Activated CD4-positive, alpha-beta T cell treated with anti-CD3 and anti-CD28 coated beads, Interleukin-2, amount 10 ng/mL, durations not matched to agents 7 days and 5 days (primary cell): ENCODE data around the gene ELFN1. TPM values are rescaled to one million over a fixed set of nuclear protein-coding genes. Genes with fewer than 3 reads are reported as not detected.

Source experiments
- CTCF ChIA-PET: fragments of 350-600 bp; sonication (Branson Sonifier 250); formaldehyde crosslinking; loops from one replicate; lab custom pipeline; 2021; ENCODE audit warnings: antibody characterized with exemption; lab: Charles Lee
- POLR2A ChIA-PET: fragments of 350-600 bp; sonication (Branson Sonifier 250); formaldehyde crosslinking; loops from one replicate; lab custom pipeline; 2021; ENCODE audit warnings: antibody characterized with exemption; lab: Charles Lee
- DNase-seq: peaks from one replicate; pipeline ENCODE4 v3.0.0-alpha.2; 2020
- H3K27ac Mint-ChIP-seq: one replicate; pipeline ENCODE4 v1.8.0; 2021; ENCODE audit warnings: mild to moderate bottlenecking, moderate library complexity, mixed read lengths
- H3K27me3 Mint-ChIP-seq: one replicate; pipeline ENCODE4 v1.8.0; 2021; ENCODE audit warnings: mixed read lengths
- H3K36me3 Mint-ChIP-seq: one replicate; pipeline ENCODE4 v1.8.0; 2021; ENCODE audit warnings: low read depth, mixed read lengths
- H3K4me1 Mint-ChIP-seq: one replicate; pipeline ENCODE4 v1.8.0; 2021; ENCODE audit warnings: mixed read lengths
- H3K4me3 Mint-ChIP-seq: one replicate; pipeline ENCODE4 v1.8.0; 2021; ENCODE audit warnings: mild to moderate bottlenecking, moderate library complexity, mixed read lengths
- H3K9me3 Mint-ChIP-seq: one replicate; pipeline ENCODE4 v1.8.0; 2021; ENCODE audit warnings: mixed read lengths
- total RNA-seq, 2 experiments: library from RNA; stranded (reverse); gene quantifications; one replicate each; pipeline ENCODE4 v1.2.3, GENCODE V29; 2021

ELFN1 gene
- total RNA-seq, 2 experiments from 2014 or later, result 0.07 TPM; not detected in 1

DNA sequence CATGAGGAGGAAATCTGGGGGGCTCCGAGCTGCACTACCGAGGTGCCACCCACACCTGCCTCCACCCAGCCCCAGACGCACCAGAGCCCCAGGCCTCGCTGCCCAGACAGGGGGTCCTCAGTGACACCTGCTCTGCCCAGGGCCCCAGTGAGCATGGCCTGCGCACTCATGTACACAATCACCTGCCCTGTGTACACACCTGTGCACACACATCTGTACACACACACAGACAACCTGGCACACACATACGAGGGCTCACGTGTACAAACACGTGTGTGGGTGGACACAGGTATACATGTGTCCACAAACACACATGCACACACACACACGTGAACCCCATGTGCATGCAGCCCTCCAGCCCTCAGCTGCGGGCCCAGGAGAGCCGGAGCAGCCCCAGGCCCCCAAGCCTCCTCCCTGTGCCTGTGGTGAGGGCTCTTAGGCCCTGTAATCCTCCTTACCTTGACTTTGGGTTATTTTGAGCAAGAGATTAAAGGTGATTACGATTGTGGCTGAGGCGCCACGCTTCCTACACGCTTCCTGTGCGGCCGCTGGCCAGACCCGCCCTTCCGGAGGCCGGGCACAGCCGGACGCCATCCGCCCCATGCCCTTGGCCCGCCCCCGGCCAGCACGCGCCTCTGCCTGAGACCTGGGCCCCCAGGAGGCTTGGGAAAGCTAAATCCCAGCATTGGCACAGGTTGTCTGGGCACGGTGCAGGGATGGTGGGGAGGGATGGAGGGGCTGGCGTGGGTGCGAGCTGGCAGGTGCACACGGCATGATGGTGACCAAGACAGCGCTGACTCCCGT, 71.9 kb downstream of the ELFN1 start:
- peak overlapping the region; percentile 62 for H3K27ac Mint-ChIP-seq
- H3K9me3 Mint-ChIP-seq, result no peaks in the 10 kb centered on the region

DNA sequence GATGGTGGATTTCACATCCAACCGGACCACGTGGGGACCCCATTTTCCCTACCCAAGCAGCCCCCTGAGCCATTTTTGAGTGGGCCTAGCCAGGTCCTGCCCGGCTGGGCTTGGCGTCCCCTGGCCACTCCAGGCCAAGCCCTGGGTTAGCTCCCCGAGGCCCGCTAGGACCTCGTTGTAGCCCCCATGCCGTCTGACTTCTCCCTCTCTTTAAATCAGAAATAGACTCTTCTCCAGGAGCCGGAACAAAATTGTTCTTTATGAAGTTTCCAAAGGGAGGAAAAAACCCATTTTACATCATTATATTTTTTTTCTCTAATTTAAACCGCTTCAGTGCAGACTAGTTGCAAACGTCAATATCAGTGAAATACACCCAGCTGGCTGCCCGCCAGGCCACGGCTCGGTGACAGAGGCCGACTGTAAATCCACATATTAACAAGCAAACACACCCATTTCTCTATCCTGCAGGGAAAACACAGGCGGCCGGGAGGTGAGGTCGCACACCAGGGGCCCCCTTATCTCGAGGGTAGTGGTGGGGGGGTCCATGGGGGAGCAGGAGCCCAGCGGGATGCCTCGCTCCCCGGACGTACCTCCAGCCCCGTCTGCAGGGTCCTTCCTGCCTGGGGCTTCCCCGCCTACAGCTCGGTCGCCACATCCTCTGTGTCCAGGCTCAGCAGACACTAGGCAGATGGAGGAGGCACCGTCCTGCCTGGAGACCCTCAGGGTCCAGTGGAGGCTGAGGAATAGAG, 72.7 kb downstream of the ELFN1 start:
- H3K4me1 Mint-ChIP-seq, result peaks cover 22% of the 10 kb centered on the region
- H3K4me3 Mint-ChIP-seq, result no peak overlapping the region
- H3K27me3 Mint-ChIP-seq, result no peaks in the 10 kb centered on the region
- H3K9me3 Mint-ChIP-seq, result no peaks in the 10 kb centered on the region
- H3K36me3 Mint-ChIP-seq, result no peaks in the 10 kb centered on the region
- peak overlapping the region; percentile 51 for H3K27ac Mint-ChIP-seq
- ChIA-PET POLR2A (no interaction called here), CTCF (interaction anchor here (0.6 to 1.4 kb wide), 3 partner anchors 9 to 313 kb away, joined by 3 to 5 read pairs (median 4); no protein-coding TSS in a partner anchor)
- no peak for DNase-seq

More for the DNA sequence above, 71.9 kb downstream of the ELFN1 start:
- peaks cover 22% of the 10 kb centered on the region for H3K4me1 Mint-ChIP-seq
- no peaks in the 10 kb centered on the region for H3K36me3 Mint-ChIP-seq
- H3K4me3 Mint-ChIP-seq, result peak overlapping the region; percentile 30
- ChIA-PET POLR2A (no interaction called here), CTCF (interaction anchor here (1.4 kb wide), 1 partner anchor 10 kb away, joined by 5 read pairs; no protein-coding TSS in a partner anchor)
- peak; percentile 16 for DNase-seq
- no peaks in the 10 kb centered on the region for H3K27me3 Mint-ChIP-seq

DNA sequence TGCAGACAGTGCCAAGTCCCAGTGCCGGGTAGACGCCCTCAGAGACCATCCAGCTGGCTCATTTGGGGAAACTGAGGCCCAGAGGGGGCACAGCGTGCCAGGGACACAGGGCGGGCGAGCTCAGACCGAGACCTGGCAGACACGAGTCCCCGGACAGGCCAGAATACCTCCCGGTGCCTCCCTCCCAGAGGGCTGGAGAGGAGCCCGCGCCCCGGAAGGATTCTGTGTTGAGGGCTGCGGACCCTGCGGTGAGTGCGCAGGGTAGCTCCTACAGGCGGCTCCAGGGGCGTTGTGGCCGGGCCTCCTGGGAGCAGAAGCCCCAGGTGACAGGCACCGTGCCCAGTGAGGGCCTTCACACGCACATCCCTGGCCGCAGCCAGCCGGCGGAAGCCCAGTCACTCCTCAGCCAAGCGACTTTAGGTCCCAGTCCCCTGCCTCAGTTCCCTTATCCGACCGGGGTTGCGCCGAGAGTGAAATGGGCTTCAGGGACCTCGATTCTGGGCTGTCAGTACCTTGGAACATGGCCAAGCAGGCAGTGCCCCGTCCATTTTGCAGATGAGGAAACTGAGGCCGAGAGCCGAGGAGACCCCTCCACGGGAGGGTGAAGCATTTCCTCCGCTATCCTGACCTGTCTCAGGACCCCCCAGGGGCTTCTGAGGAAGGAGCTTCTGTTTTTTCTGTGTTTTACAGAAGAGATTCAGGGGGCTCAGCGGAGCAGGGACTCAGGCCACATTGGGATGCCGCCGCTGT, 73.6 kb downstream of the ELFN1 start:
- POLR2A ChIA-PET, result no interaction called here

GRCh38 chr7:1744296-1745017, 74.4 kb downstream of the ELFN1 start:
- CTCF ChIA-PET, result no interaction called here
- H3K4me3 Mint-ChIP-seq, result no peak overlapping the region
- no peaks in the 10 kb centered on the region for H3K27me3 Mint-ChIP-seq
- H3K4me1 Mint-ChIP-seq, result peaks cover 18% of the 10 kb centered on the region
- H3K27ac Mint-ChIP-seq, result no peak overlapping the region
- no peaks in the 10 kb centered on the region for H3K9me3 Mint-ChIP-seq
- no peaks in the 10 kb centered on the region for H3K36me3 Mint-ChIP-seq
- POLR2A ChIA-PET, result no interaction called here
- DNase-seq, result no peak

More for the DNA sequence above, 73.6 kb downstream of the ELFN1 start:
- DNase-seq, result no peak
- no peak overlapping the region for H3K27ac Mint-ChIP-seq
- no peaks in the 10 kb centered on the region for H3K36me3 Mint-ChIP-seq
- no peaks in the 10 kb centered on the region for H3K27me3 Mint-ChIP-seq
- H3K4me1 Mint-ChIP-seq, result peaks cover 20% of the 10 kb centered on the region
- no peaks in the 10 kb centered on the region for H3K9me3 Mint-ChIP-seq
- CTCF ChIA-PET, result interaction anchor here (0.6 to 1.4 kb wide), 3 partner anchors 8 to 312 kb away, joined by 3 to 5 read pairs (median 4); no protein-coding TSS in a partner anchor
- H3K4me3 Mint-ChIP-seq, result no peak overlapping the region

GRCh38 chr7:1745018-1745532, 75.0 kb downstream of the ELFN1 start:
- Mint-ChIP-seq H3K9me3 (no peaks in the 10 kb centered on the region), H3K4me3 (no peak overlapping the region), H3K36me3 (no peaks in the 10 kb centered on the region), H3K4me1 (peaks cover 18% of the 10 kb centered on the region), H3K27ac (no peak overlapping the region), H3K27me3 (no peaks in the 10 kb centered on the region)
- ChIA-PET POLR2A (no interaction called here), CTCF (no interaction called here)
- no peak for DNase-seq

DNA sequence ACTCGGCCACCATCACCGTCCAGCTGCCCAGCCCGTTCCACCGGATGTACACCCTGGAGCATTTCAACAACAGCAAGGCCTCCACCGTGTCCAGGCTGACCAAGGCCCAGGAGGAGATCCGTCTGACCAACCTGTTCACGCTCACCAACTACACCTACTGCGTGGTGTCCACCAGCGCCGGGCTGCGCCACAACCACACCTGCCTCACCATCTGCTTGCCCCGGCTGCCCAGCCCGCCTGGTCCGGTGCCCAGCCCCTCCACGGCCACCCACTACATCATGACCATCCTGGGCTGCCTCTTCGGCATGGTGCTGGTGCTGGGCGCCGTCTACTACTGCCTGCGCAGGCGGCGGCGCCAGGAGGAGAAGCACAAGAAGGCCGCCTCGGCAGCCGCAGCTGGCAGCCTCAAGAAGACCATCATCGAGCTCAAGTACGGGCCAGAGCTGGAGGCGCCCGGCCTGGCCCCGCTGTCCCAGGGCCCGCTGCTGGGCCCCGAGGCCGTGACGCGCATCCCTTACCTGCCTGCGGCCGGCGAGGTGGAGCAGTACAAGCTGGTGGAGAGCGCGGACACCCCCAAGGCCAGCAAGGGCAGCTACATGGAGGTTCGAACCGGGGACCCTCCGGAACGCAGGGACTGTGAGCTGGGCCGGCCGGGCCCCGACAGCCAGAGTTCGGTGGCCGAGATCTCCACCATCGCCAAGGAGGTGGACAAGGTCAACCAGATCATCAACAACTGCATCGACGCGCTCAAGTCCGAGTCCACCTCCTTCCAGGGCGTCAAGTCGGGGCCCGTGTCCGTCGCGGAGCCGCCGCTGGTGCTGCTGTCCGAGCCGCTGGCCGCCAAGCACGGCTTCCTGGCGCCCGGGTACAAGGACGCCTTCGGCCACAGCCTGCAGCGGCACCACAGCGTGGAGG, 75.8 kb downstream of the ELFN1 start:
- ChIA-PET POLR2A (no interaction called here), CTCF (no interaction called here)

DNA sequence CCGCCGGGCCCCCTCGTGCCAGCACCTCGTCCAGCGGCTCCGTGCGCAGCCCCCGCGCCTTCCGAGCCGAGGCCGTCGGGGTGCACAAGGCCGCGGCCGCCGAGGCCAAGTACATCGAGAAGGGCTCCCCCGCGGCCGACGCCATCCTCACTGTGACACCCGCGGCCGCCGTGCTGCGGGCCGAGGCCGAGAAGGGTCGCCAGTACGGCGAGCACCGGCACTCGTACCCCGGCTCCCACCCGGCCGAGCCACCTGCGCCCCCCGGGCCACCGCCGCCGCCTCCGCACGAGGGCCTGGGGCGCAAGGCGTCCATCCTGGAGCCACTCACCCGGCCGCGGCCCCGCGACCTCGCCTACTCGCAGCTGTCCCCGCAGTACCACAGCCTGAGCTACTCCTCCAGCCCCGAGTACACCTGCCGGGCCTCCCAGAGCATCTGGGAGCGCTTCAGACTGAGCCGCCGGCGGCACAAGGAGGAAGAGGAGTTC, 76.5 kb downstream of the ELFN1 start:
- DNase-seq, result no peak
- POLR2A ChIA-PET, result no interaction called here
- Mint-ChIP-seq H3K9me3 (no peaks in the 10 kb centered on the region), H3K27me3 (no peaks in the 10 kb centered on the region), H3K4me1 (peaks cover 16% of the 10 kb centered on the region), H3K27ac (no peak overlapping the region), H3K36me3 (no peaks in the 10 kb centered on the region), H3K4me3 (no peak overlapping the region)
- CTCF ChIA-PET, result no interaction called here

More for the DNA sequence above, 75.8 kb downstream of the ELFN1 start:
- DNase-seq, result no peak
- no peaks in the 10 kb centered on the region for H3K27me3 Mint-ChIP-seq
- H3K36me3 Mint-ChIP-seq, result no peaks in the 10 kb centered on the region
- no peaks in the 10 kb centered on the region for H3K9me3 Mint-ChIP-seq
- H3K4me3 Mint-ChIP-seq, result no peak overlapping the region
- H3K27ac Mint-ChIP-seq, result no peak overlapping the region
- peaks cover 18% of the 10 kb centered on the region for H3K4me1 Mint-ChIP-seq

DNA sequence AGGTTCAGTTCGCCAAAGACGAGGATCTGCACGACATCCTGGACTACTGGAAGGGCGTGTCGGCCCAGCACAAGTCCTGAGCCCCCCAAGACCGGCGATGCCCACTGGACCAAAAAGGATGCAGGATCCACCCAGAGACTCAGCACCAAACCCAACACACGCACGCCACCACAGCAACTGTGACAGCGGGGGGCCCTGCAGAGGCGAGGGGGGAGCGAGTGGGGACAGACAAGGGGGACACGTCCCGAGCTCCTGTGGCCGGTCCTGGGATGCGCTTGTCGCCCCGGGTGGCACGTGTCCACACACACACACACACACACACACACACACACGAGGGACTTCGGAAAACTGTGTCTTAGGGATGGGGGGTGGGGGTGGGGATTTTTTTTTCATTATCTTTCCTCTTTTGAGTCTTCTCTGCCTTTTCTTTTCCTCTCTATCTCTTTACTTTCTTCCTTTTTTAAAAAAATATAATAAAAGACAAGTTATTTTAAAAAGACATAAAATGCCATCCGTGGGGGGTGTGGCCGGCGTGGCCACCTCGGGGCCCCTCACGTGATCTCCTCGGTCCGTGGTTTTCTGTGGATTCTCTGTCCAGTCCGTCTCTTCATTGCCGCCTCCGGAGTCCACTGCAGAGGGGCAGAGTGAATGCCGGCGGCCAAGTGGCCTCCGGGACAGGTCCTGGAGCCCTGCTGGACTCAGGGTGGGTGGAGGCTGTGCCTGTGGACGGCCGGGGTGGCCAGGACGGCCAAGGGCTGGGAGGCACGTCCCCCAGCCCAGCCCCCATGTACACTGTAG, 77.1 kb downstream of the ELFN1 start:
- H3K27ac Mint-ChIP-seq, result no peak overlapping the region
- no peaks in the 10 kb centered on the region for H3K27me3 Mint-ChIP-seq
- no peaks in the 10 kb centered on the region for H3K9me3 Mint-ChIP-seq
- no peak for DNase-seq
- ChIA-PET CTCF (no interaction called here), POLR2A (no interaction called here)
- no peak overlapping the region for H3K4me3 Mint-ChIP-seq
- H3K36me3 Mint-ChIP-seq, result no peaks in the 10 kb centered on the region
- peaks cover 10% of the 10 kb centered on the region for H3K4me1 Mint-ChIP-seq

GRCh38 chr7:1748076-1748838, 78.2 kb downstream of the ELFN1 start:
- ChIA-PET CTCF (no interaction called here), POLR2A (no interaction called here)
- no peaks in the 10 kb centered on the region for H3K36me3 Mint-ChIP-seq
- H3K27ac Mint-ChIP-seq, result no peak overlapping the region
- no peaks in the 10 kb centered on the region for H3K9me3 Mint-ChIP-seq
- H3K27me3 Mint-ChIP-seq, result peaks cover under 1% of the 10 kb centered on the region
- H3K4me1 Mint-ChIP-seq, result peaks cover 9% of the 10 kb centered on the region
- DNase-seq, result no peak
- H3K4me3 Mint-ChIP-seq, result no peak overlapping the region

- Mint-ChIP-seq H3K9me3 (peaks cover 3% of the 10 kb centered on the region), H3K36me3 (peaks cover 1% of the 10 kb centered on the region), H3K4me3 (no peak overlapping the region), H3K27ac (no peak overlapping the region), H3K4me1 (peaks cover 11% of the 10 kb centered on the region), H3K27me3 (peaks cover 3% of the 10 kb centered on the region)
- DNase-seq, result no peak
- POLR2A ChIA-PET, result no interaction called here
- CTCF ChIA-PET, result interaction anchor here (1.0 kb wide), 1 partner anchor 10 kb away, joined by 3 read pairs; no protein-coding TSS in a partner anchor
Observed at GRCh38 chr7:1748839-1749173, 78.7 kb downstream of the ELFN1 start.
